OCI-LY1 (cell line): ENCODE results near the gene TRNP1.

ENCODE experiments used
- EZH2 ChIP-seq: fragments of 200-600 bp; sonication (generic), shearing (Covaris generic); IDR thresholded peaks from 2 replicates; pipeline ENCODE4 v1.8.0; 2017; ENCODE audit warnings: borderline replicate concordance, mixed run types, mild to moderate bottlenecking, antibody characterized with exemption, low read length, moderate library complexity, mixed read lengths
- TF ChIP-seq, protein P1 (sequence below): fragments of 200-600 bp; sonication (generic), shearing (Covaris generic); IDR thresholded peaks from 2 replicates; pipeline ENCODE4 v1.5.1; 2017; ENCODE audit warnings: mild to moderate bottlenecking, antibody characterized with exemption, low read length, moderate library complexity, mixed read lengths

GRCh38 chr1:27017207-27017606 lies 23.7 kb downstream of the TRNP1 start:
- TF ChIP-seq, protein P1, sequence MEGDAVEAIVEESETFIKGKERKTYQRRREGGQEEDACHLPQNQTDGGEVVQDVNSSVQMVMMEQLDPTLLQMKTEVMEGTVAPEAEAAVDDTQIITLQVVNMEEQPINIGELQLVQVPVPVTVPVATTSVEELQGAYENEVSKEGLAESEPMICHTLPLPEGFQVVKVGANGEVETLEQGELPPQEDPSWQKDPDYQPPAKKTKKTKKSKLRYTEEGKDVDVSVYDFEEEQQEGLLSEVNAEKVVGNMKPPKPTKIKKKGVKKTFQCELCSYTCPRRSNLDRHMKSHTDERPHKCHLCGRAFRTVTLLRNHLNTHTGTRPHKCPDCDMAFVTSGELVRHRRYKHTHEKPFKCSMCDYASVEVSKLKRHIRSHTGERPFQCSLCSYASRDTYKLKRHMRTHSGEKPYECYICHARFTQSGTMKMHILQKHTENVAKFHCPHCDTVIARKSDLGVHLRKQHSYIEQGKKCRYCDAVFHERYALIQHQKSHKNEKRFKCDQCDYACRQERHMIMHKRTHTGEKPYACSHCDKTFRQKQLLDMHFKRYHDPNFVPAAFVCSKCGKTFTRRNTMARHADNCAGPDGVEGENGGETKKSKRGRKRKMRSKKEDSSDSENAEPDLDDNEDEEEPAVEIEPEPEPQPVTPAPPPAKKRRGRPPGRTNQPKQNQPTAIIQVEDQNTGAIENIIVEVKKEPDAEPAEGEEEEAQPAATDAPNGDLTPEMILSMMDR = no peak
- no peak for TF ChIP-seq EZH2
